ENCODE measurements around the gene UBXN1. TPM values are rescaled to one million over a fixed set of nuclear protein-coding genes. Genes with fewer than 3 reads are reported as not detected.
A peak's percentile ranks its signal among the peaks of the same experiment; 100 is the strongest.

The UBXN1 gene
- total RNA-seq, 1 experiment from 2014 or later = 135 TPM

DNA sequence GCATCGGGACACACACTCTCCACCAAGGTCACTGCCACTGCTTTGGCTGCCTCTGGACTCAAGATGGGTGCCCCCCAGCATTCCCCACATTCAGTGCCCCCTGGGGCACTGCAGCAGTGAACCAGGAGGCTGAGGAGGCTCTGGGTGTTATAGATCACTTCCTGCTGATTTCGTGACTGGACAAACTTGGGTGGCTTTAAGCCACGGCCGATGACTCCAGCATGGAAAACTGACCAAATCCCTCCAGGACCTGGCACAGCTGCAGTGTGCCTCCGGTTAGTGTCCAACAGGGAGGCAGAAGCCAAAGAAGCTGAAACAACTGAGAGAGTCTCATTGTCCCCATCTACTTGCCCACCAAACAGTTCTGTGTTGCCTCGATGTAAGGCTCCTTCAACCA, 31.3 kb downstream of the UBXN1 start:
- TF ChIP-seq ZNF317 (CRISPR knock-in tag; IDR thresholded peaks at IDR 0.05; ENCODE audit: borderline replicate concordance, low read depth) (no peak), NR2C2 (CRISPR knock-in tag; IDR thresholded peaks at IDR 0.05) (no peak), MXD4 (CRISPR knock-in tag; IDR thresholded peaks at IDR 0.05; ENCODE audit: borderline replicate concordance) (no peak)
- TF ChIP-seq, protein P1, sequence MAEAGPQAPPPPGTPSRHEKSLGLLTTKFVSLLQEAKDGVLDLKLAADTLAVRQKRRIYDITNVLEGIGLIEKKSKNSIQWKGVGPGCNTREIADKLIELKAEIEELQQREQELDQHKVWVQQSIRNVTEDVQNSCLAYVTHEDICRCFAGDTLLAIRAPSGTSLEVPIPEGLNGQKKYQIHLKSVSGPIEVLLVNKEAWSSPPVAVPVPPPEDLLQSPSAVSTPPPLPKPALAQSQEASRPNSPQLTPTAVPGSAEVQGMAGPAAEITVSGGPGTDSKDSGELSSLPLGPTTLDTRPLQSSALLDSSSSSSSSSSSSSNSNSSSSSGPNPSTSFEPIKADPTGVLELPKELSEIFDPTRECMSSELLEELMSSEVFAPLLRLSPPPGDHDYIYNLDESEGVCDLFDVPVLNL (CRISPR knock-in tag; IDR thresholded peaks at IDR 0.05; ENCODE audit: borderline replicate concordance, low read depth) = no peak
- TF ChIP-seq, protein P2, sequence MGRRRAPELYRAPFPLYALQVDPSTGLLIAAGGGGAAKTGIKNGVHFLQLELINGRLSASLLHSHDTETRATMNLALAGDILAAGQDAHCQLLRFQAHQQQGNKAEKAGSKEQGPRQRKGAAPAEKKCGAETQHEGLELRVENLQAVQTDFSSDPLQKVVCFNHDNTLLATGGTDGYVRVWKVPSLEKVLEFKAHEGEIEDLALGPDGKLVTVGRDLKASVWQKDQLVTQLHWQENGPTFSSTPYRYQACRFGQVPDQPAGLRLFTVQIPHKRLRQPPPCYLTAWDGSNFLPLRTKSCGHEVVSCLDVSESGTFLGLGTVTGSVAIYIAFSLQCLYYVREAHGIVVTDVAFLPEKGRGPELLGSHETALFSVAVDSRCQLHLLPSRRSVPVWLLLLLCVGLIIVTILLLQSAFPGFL (CRISPR knock-in tag; IDR thresholded peaks at IDR 0.05; ENCODE audit: borderline replicate concordance) = no peak
- TF ChIP-seq, protein P3, sequence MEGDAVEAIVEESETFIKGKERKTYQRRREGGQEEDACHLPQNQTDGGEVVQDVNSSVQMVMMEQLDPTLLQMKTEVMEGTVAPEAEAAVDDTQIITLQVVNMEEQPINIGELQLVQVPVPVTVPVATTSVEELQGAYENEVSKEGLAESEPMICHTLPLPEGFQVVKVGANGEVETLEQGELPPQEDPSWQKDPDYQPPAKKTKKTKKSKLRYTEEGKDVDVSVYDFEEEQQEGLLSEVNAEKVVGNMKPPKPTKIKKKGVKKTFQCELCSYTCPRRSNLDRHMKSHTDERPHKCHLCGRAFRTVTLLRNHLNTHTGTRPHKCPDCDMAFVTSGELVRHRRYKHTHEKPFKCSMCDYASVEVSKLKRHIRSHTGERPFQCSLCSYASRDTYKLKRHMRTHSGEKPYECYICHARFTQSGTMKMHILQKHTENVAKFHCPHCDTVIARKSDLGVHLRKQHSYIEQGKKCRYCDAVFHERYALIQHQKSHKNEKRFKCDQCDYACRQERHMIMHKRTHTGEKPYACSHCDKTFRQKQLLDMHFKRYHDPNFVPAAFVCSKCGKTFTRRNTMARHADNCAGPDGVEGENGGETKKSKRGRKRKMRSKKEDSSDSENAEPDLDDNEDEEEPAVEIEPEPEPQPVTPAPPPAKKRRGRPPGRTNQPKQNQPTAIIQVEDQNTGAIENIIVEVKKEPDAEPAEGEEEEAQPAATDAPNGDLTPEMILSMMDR (IDR thresholded peaks at IDR 0.05) = no peak
- TF ChIP-seq, protein P4, sequence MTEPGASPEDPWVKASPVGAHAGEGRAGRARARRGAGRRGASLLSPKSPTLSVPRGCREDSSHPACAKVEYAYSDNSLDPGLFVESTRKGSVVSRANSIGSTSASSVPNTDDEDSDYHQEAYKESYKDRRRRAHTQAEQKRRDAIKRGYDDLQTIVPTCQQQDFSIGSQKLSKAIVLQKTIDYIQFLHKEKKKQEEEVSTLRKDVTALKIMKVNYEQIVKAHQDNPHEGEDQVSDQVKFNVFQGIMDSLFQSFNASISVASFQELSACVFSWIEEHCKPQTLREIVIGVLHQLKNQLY (CRISPR knock-in tag; IDR thresholded peaks at IDR 0.05) = no peak
- ATAC-seq (no peak), DNase-seq (ENCODE audit: low spot score) (no peak)
- Mint-ChIP-seq H3K36me3 (peaks cover 34% of the 10 kb centered on the region), H3K4me3 (no peak overlapping the region), H3K27ac (no peak overlapping the region; the same call in 1 of the 2 replicates), H3K9me3 (no peaks in the 10 kb centered on the region), H3K27me3 (ENCODE audit: low read depth) (no peaks in the 10 kb centered on the region), H3K4me1 (peaks cover 14% of the 10 kb centered on the region)
- CTCF ChIA-PET = interaction anchor here (0.8 to 1.1 kb wide), 2 partner anchors 17 kb away, joined by 3 to 4 read pairs; partner anchors contain the start of genes C11orf98 and CSKMT
- POLR2A ChIA-PET = interaction anchor here (0.5 to 6.3 kb wide), 5 partner anchors 18 to 209 kb away, joined by 4 to 42 read pairs (median 9); partner anchors contain the start of genes C11orf98, CSKMT, LBHD1 and STX5

DNA sequence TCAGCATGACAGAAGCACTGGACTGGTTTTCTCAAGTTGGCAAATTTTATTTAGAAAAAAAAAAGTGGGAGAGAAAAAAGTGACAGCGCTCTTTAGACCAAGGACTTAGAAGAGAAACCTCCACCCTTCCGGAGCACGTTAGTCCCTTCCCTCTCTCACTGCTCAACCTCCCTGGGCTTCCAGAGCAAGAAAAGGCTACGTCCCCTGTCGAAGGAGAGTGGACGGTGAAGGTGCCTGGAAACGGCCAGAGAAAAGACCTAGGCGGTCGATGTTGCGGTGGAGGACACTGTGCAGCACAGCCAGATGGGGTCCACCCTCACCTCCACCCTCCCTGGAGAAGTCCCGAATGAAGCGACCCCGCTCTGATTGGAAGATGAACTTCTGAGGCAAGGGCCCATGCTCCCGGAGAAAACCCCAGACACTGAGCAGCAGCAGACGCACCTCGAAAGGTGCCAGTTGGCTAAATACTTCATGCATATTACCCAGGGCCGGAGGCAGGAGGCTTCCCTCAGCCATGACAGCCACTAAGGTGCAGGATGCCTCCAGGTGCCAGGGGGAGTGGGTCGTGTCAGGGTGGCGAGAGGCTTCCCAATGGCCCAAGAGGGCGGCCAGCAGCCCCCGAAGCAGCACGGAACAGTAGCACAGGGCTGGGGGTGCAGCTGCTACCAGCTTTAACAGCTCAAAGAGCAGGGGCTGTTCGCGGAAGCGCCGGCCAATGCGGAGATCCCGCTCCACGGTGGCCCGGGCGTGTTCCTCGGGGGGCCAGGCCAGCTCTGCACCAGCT, 31.9 kb downstream of the UBXN1 start:
- H3K27ac Mint-ChIP-seq = 0 out of 2 replicates have a peak overlapping the region, but pooled peaks have one; percentile 23
- no peaks in the 10 kb centered on the region for H3K27me3 Mint-ChIP-seq (ENCODE audit: low read depth)
- peaks cover 36% of the 10 kb centered on the region for H3K36me3 Mint-ChIP-seq
- peaks cover 10% of the 10 kb centered on the region for H3K4me1 Mint-ChIP-seq
- TF ChIP-seq, protein P5, sequence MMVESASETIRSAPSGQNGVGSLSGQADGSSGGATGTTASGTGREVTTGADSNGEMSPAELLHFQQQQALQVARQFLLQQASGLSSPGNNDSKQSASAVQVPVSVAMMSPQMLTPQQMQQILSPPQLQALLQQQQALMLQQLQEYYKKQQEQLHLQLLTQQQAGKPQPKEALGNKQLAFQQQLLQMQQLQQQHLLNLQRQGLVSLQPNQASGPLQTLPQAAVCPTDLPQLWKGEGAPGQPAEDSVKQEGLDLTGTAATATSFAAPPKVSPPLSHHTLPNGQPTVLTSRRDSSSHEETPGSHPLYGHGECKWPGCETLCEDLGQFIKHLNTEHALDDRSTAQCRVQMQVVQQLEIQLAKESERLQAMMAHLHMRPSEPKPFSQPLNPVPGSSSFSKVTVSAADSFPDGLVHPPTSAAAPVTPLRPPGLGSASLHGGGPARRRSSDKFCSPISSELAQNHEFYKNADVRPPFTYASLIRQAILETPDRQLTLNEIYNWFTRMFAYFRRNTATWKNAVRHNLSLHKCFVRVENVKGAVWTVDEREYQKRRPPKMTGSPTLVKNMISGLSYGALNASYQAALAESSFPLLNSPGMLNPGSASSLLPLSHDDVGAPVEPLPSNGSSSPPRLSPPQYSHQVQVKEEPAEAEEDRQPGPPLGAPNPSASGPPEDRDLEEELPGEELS (CRISPR knock-in tag; IDR thresholded peaks at IDR 0.05) = peak; percentile 32; the same call in 1 of the 2 replicates
- TF ChIP-seq, protein P6, sequence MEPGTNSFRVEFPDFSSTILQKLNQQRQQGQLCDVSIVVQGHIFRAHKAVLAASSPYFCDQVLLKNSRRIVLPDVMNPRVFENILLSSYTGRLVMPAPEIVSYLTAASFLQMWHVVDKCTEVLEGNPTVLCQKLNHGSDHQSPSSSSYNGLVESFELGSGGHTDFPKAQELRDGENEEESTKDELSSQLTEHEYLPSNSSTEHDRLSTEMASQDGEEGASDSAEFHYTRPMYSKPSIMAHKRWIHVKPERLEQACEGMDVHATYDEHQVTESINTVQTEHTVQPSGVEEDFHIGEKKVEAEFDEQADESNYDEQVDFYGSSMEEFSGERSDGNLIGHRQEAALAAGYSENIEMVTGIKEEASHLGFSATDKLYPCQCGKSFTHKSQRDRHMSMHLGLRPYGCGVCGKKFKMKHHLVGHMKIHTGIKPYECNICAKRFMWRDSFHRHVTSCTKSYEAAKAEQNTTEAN (CRISPR knock-in tag; IDR thresholded peaks at IDR 0.05) = no peak
- TF ChIP-seq NR2C2 (CRISPR knock-in tag; IDR thresholded peaks at IDR 0.05) = no peak
- TF ChIP-seq, protein P7, sequence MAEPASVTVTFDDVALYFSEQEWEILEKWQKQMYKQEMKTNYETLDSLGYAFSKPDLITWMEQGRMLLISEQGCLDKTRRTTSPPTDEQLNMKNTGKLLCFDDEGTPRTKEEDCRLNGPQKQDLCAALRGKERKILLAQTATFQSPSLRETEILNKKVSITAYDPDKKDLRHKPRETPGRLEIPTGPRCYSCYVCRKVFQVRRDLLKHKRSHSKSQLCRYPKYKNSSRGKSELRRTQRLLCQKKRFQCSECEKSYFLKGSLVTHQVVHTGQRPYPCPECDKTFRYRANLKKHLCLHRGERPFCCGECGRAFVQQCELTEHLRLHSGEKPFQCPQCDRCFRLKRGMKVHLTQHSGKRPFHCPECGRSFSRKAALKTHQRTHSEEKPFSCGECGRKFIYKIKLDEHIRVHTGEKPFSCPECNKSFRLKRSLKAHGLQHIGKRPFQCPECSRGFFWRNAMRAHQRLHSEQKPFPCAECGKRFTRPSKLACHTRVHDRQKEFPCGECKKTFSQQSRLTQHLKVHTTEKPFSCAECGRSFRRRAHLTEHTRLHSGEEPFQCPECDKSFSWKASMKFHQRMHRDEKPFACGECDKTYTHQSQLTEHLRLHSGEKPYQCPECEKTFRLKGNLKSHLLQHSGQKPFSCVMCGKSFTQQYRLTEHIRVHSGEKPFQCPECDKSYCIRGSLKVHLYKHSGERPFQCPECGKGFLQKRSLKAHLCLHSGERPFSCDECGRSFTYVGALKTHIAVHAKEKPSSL (CRISPR knock-in tag; conservative IDR thresholded peaks at IDR 0.05) = no peak
- TF ChIP-seq, protein P8, sequence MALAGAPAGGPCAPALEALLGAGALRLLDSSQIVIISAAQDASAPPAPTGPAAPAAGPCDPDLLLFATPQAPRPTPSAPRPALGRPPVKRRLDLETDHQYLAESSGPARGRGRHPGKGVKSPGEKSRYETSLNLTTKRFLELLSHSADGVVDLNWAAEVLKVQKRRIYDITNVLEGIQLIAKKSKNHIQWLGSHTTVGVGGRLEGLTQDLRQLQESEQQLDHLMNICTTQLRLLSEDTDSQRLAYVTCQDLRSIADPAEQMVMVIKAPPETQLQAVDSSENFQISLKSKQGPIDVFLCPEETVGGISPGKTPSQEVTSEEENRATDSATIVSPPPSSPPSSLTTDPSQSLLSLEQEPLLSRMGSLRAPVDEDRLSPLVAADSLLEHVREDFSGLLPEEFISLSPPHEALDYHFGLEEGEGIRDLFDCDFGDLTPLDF (CRISPR knock-in tag; IDR thresholded peaks at IDR 0.05) = 0 out of 2 replicates have a peak, but pooled peaks have one; percentile 7
- TF ChIP-seq, protein P9, sequence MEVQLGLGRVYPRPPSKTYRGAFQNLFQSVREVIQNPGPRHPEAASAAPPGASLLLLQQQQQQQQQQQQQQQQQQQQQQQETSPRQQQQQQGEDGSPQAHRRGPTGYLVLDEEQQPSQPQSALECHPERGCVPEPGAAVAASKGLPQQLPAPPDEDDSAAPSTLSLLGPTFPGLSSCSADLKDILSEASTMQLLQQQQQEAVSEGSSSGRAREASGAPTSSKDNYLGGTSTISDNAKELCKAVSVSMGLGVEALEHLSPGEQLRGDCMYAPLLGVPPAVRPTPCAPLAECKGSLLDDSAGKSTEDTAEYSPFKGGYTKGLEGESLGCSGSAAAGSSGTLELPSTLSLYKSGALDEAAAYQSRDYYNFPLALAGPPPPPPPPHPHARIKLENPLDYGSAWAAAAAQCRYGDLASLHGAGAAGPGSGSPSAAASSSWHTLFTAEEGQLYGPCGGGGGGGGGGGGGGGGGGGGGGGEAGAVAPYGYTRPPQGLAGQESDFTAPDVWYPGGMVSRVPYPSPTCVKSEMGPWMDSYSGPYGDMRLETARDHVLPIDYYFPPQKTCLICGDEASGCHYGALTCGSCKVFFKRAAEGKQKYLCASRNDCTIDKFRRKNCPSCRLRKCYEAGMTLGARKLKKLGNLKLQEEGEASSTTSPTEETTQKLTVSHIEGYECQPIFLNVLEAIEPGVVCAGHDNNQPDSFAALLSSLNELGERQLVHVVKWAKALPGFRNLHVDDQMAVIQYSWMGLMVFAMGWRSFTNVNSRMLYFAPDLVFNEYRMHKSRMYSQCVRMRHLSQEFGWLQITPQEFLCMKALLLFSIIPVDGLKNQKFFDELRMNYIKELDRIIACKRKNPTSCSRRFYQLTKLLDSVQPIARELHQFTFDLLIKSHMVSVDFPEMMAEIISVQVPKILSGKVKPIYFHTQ (CRISPR knock-in tag; IDR thresholded peaks at IDR 0.05) = no peak
- no peaks in the 10 kb centered on the region for H3K9me3 Mint-ChIP-seq
- H3K4me3 Mint-ChIP-seq = peak overlapping the region; percentile 99
- ChIA-PET CTCF (interaction anchor here (0.6 to 2.2 kb wide), 11 partner anchors 8 to 223 kb away, joined by 3 to 7 read pairs (median 3); partner anchors contain the start of genes BSCL2, C11orf98, CSKMT and GNG3), POLR2A (interaction anchor here (0.6 to 6.3 kb wide), 8 partner anchors 18 to 271 kb away, joined by 3 to 42 read pairs (median 6); partner anchors contain the start of genes C11orf98, CSKMT, EEF1G and HNRNPUL2)
- ATAC-seq = peak; percentile 11
- no peak for DNase-seq (ENCODE audit: low spot score)
